Nephron (organoid): Measurements from ENCODE around the gene VMP1.
"Not testable (repeated sequence)": the region's sequence is repeated elsewhere in the genome, so short reads cannot be mapped to it uniquely, and the experiment has no call there.

Experiments used
- H3K27ac Mint-ChIP-seq, 3 experiments: 2 replicates each; pipeline ENCODE4 v1.8.0; 2020; ENCODE audit warnings: mixed read lengths in 3 of 3, mild to moderate bottlenecking in 2 of 3, moderate library complexity in 1 of 3
- H3K27me3 Mint-ChIP-seq: 2 replicates; pipeline ENCODE4 v1.8.0; 2021; ENCODE audit warnings: low read depth, mild to moderate bottlenecking, moderate library complexity, mixed read lengths
- H3K36me3 Mint-ChIP-seq: 2 replicates; pipeline ENCODE4 v1.8.0; 2020; ENCODE audit warnings: low read depth, mixed read lengths
- H3K4me1 Mint-ChIP-seq: 2 replicates; pipeline ENCODE4 v1.8.0; 2020; ENCODE audit warnings: mixed read lengths
- H3K4me3 Mint-ChIP-seq, 3 experiments: 2 replicates each; pipeline ENCODE4 v1.8.0; 2020; ENCODE audit warnings: mild to moderate bottlenecking in 3 of 3, mixed read lengths in 3 of 3, moderate library complexity in 2 of 3
- H3K9me3 Mint-ChIP-seq: 2 replicates; pipeline ENCODE4 v1.8.0; 2020; ENCODE audit warnings: mixed read lengths
- CTCF ChIP-seq, 3 experiments: fragments of 200-600 bp; sonication (generic); IDR thresholded peaks; one replicate each; pipeline ENCODE4 v1.5.0; 2021; ENCODE audit warnings: antibody characterized with exemption in 3 of 3; ENCODE audit not compliant: unreplicated experiment in 3 of 3

The VMP1 gene

GRCh38 chr17:59859444-59860025, 152.1 kb downstream of the VMP1 start:
- Mint-ChIP-seq H3K36me3 (peaks cover 16% of the 10 kb centered on the region), H3K27me3 (no peaks in the 10 kb centered on the region), H3K27ac (peak overlapping the region; percentile 61 to 88 (median 72)), H3K4me1 (peaks cover 20% of the 10 kb centered on the region), H3K9me3 (no peaks in the 10 kb centered on the region), H3K4me3 (no peak overlapping the region)
- TF ChIP-seq CTCF (IDR thresholded peaks at IDR 0.05; ENCODE audit: unreplicated experiment in 3 of 3), result peak; percentile 57 to 69 (median 64)

- Mint-ChIP-seq H3K9me3 (no peaks in the 10 kb centered on the region), H3K4me1 (peaks cover 5% of the 10 kb centered on the region), H3K4me3 (no peak overlapping the region), H3K27me3 (no peaks in the 10 kb centered on the region), H3K27ac (no peak overlapping the region), H3K36me3 (peaks cover 27% of the 10 kb centered on the region)
- no peak for TF ChIP-seq CTCF (IDR thresholded peaks at IDR 0.05; ENCODE audit: unreplicated experiment in 3 of 3)
Measured at GRCh38 chr17:59863616-59864015, 156.2 kb downstream of the VMP1 start.

GRCh38 chr17:59869941-59870218, 162.4 kb downstream of the VMP1 start:
- no peak for TF ChIP-seq CTCF (IDR thresholded peaks at IDR 0.05; ENCODE audit: unreplicated experiment in 3 of 3)
- no peaks in the 10 kb centered on the region for H3K27me3 Mint-ChIP-seq
- H3K36me3 Mint-ChIP-seq, result peaks cover 21% of the 10 kb centered on the region
- peaks cover 4% of the 10 kb centered on the region for H3K4me1 Mint-ChIP-seq
- H3K27ac Mint-ChIP-seq, result no peak overlapping the region
- H3K9me3 Mint-ChIP-seq, result no peaks in the 10 kb centered on the region
- H3K4me3 Mint-ChIP-seq, result no peak overlapping the region

DNA sequence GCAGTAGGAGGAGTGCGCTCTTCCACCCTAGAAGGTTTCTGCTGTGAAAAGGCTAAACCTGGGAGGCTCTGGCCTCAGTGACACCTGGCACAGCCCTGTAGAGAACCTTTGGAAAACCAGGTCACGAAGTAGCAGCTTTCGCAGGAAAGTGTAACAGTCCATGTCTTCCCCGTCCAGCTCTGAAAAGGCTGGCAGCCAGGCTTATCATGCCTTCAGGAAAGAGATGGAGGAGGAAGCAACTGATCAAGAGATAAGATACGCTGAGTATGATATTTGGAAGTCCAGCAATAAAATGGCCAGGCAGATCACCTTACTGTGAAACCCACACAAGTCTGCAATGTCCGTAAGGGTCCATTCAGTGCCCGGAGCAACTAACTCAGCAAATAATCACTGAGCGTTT, 163.0 kb downstream of the VMP1 start:
- peaks cover 17% of the 10 kb centered on the region for H3K36me3 Mint-ChIP-seq
- no peak overlapping the region for H3K27ac Mint-ChIP-seq
- peaks cover 4% of the 10 kb centered on the region for H3K4me1 Mint-ChIP-seq
- H3K9me3 Mint-ChIP-seq, result no peaks in the 10 kb centered on the region
- no peak overlapping the region for H3K4me3 Mint-ChIP-seq
- no peaks in the 10 kb centered on the region for H3K27me3 Mint-ChIP-seq
- TF ChIP-seq CTCF (IDR thresholded peaks at IDR 0.05; ENCODE audit: unreplicated experiment in 3 of 3), result no peak

DNA sequence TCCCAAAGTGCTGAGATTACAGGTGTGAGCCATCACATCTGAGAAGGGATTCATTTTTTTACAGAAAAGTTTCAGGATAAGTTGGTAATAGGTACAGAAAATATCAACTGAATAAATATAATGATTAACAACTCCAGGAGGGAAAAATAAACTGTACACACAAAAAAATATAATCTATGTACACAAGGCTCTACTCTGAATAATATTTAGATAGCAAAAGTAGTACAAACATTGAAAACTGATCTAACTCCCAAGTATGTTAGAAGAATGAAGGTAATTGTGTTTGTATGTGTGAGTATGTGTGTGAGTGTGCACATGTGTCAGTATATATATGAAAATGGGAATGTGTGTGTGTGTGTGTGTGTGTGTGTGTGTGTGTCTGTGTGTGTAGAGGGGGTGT, 164.9 kb downstream of the VMP1 start:
- Mint-ChIP-seq H3K27me3 (no peaks in the 10 kb centered on the region), H3K36me3 (peaks cover 26% of the 10 kb centered on the region), H3K4me3 (no peak overlapping the region), H3K9me3 (no peaks in the 10 kb centered on the region), H3K4me1 (peaks cover 4% of the 10 kb centered on the region), H3K27ac (peak overlapping the region in 1 of 3 experiments; percentile 5)
- no peak for TF ChIP-seq CTCF (IDR thresholded peaks at IDR 0.05; ENCODE audit: unreplicated experiment in 3 of 3)

- peaks cover 32% of the 10 kb centered on the region for H3K36me3 Mint-ChIP-seq
- H3K27ac Mint-ChIP-seq, H3K27me3 Mint-ChIP-seq: not testable (repeated sequence)
Measured at GRCh38 chr17:59873414-59873813, 166.0 kb downstream of the VMP1 start.

More at GRCh38 chr17:59873414-59873813, 166.0 kb downstream of the VMP1 start:
- not testable (repeated sequence) for H3K9me3 Mint-ChIP-seq, H3K4me3 Mint-ChIP-seq, H3K4me1 Mint-ChIP-seq
